IPS DF 19.7 (cell line): ENCODE data around the gene ATP5IF1.

Experiments used
- DNase-seq: peaks from one replicate; pipeline ENCODE4 v3.0.0-alpha.2; 2013; ENCODE audit warnings: low read depth, low spot score

Gene ATP5IF1

DNA sequence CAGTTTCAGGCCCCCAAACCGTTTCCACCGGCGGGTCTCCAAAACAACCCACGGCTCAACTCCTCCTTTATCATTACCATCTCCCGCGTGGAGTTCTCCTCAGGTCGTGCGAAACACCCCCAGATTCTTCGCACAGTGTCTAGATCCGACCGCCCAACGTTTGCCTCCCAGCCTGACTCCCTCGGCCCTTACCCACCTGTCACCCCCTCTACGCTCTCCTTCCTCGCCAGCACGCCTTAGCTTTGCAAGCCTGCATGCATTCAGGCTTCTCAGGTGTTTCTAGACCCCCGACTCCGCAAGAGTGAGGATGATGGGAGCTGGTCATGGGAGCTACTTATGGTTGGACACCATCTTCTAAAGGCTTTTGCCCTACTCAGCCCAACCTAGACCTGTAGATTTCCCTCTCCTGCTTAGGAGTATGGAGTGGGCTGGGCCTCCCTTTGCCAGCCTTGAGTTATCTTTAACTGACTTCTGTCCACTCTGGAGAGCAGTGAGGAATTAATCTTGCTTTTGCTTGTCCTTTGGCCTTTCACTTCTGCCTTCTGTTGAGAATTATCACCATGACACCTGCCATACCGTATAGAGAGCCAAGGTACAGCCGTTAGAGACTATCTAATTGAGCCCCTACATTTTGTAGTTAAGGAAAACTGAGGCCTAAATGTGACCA, 865 bp downstream of the ATP5IF1 start:
- no peak for DNase-seq

DNA sequence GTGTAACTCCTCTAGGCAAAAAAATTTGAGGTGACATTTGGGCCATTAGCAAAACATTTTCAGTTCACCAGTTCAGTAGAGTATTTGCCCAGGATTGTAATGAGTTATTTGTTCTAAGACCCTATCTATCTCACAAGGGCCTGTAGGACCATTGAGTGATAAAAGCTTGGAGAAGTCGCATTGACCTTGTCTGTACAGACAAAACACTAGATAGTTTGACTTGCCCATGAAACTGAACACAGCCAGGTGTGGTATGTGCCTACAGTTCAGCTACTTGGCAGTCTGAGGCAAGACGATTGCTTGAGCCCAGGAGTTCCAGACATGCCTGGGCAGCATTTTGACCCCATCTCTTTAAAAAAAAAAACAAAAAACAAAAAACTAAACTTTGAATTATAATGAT, 3.1 kb downstream of the ATP5IF1 start:
- DNase-seq: no peak

DNA sequence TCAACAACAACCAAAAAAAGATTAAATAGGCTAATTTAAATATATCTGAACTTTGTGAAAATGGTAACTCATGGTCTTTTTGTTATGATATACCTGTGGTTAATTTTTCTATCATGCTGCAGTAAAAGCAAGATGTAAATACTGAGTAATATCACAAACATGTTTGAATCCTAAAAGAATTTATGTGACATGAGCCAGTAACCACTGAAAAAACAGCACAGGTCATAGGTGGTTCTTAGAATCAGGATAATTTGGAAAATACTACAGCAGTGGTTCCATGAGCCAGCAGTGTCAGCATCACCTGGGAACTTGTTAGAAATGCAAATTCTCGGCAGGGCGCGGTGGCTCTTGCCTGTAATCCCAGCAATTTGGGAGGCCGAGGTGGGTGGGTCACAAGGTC, 4.1 kb downstream of the ATP5IF1 start:
- no peak for DNase-seq

DNA sequence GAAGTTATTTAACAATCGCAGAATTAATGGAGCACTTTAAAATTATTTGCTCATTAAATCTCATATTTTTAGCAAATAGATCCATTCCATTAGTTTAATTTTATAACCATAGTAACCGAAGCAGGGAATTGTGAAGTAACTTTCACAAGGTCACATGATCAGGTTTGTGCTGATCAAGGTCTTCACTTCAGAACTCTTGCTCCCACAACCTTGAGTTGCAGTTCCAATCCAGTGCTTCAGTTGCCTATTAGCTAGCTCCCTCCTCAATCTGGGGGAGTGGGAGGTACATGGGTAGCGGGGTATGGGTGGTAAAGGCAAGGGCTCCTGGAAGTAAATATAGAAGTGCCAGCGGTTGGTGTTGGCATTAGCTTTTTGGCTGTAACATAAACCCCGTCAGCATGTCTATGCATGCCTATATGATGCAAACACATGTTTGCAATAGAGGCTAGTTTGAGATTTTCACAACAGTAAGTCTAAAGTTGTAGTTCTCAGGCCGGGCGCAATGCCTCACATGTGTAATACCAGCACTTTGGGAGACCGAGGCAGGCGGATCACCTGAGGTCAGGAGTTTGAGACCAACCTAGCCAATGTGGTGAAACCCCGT, 5.8 kb downstream of the ATP5IF1 start:
- DNase-seq: no peak

DNA sequence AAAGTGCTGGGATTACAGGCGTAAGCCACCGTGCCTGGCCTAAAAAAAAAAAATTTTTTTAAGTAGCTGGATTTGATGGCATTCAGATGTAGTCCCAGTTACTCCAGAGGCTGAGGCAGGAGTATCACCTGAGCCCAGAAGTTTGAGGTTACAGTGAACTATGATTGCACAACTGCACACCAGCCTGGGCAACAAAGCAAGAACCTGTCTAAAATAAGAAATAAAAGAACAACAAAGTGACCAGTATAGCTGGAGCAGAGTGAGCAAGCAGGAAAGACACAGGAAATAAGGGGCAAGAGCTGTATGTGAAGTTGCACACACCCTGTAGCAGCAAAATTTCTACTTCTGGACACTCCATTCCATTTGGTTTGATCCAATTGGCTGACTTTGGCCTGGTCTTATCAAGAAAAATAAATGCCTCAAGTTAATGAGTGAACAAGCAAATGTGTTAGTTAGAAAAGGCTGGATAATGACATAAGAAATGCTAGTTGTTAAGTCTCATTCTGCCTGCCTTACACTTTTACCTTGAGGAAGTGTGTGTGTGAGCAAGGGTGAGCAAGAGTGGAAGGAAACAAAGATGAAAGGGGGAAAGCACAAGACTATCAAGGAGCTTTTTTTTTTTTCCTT, 7.9 kb downstream of the ATP5IF1 start:
- DNase-seq: no peak

DNA sequence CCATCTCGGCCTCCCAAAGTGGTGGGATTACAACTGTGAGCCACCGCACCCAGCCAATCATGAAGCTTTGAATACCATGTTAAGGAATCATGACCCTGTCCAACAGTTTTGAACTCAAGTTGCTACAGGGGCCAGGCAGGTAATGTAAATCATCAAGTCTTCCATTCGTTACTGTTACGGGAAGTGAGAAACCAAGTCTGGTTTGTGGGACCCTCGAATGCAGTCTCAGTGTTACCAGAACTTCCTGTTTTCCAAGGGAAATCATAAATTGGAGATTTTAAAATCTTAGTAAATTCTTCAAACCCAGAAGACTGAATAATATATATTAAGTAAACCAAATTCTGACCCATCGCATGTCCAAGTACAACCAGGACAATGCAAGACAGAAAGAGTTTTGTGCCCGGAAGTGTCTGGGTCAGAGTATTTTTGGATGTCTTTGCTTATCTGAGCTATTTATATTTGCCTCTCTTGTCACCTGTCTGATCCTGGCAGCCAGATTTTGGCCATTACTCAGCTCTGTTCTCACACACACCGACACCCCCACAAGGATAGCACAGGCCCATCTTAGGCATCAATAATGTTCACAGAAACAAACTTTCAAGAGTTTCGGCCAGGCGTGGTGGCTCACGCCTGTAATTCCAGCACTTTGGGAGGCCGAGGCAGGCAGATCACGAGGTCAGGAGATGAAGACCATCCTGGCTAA, 8.8 kb downstream of the ATP5IF1 start:
- DNase-seq: no peak

DNA sequence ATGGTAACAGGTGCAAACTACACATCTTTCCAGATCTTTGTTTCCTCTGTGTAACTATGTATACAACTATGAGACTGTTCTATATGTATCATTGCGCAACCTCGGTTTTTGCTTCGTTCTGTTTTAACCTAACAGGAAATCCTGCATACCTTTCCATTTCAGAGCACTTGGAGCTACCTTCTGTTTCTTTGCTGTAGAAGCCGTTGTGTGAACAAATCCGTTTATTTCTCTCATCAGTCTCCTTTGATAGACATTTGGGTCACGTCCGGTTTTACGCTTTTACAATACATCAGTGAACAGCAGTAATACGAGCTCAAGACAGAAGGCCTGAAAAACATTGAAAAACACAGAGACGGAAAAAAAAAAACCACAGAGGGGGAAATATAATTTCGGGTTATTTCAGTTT, 10.5 kb downstream of the ATP5IF1 start:
- DNase-seq: no peak

DNA sequence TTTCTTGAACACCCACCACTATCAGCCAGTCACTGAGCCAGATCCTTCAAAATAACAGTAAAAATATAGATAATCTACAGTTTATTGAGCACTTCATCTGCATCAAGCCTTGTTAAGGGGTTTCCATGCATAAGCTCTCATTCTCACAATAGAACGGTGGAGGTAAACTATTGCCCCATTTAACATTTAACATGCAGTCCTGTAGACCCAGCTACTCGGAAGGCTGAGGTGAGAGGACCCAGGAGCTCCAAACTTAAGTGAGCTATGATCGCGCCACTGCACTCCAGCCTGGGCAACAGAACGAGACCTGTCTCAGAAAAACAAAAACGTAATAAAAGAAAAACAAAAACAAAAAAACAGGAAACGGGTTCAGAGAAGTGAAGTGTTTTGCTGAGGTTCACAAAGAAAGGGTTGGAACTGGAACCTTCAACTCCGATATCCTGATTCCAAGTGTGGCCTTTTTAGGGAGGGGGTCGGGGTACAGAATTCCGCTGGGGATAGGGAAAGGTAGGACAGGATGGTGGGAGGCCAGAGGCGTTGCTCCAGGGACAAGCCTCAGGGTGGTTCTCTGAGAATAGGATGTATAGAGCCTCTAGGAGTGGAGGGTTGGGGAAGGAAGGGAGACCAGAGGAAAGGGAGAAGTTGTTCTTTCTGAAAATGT, 11.8 kb downstream of the ATP5IF1 start:
- no peak for DNase-seq

DNA sequence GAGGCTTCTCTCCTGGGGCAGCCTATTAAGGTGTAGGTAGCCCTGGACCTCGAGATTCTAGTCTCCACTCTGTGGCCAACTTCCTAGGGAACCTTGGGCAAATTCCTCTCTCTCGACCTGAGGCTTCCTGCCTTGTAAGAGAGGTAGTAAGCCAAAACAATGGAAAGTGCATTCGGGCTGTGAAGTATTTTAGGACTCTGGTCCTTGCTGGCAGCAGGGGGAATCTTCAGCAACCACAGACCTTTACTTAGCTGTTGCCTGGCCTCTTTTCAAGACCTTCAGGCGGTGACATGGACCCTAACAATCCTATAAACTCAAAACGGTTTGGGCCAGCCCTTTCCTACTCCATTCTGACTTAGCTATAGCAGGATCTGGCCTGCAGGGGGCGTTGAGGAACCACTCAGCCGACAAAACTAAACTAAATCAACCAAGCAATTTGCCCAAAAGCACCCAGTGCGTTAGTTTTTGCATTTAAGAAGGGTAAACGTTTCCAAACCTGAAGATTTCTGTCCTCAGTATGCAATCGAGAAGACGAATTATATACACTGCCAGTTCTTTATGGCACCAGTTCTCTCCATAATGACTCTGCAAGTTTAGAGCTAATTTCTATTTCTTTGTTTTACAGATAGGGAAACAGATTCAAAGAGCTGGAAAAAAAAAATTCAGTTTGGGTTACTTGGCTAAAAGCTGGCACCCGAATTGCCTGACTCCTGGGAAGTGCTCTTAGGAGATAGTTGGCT, 12.5 kb downstream of the ATP5IF1 start:
- no peak for DNase-seq

DNA sequence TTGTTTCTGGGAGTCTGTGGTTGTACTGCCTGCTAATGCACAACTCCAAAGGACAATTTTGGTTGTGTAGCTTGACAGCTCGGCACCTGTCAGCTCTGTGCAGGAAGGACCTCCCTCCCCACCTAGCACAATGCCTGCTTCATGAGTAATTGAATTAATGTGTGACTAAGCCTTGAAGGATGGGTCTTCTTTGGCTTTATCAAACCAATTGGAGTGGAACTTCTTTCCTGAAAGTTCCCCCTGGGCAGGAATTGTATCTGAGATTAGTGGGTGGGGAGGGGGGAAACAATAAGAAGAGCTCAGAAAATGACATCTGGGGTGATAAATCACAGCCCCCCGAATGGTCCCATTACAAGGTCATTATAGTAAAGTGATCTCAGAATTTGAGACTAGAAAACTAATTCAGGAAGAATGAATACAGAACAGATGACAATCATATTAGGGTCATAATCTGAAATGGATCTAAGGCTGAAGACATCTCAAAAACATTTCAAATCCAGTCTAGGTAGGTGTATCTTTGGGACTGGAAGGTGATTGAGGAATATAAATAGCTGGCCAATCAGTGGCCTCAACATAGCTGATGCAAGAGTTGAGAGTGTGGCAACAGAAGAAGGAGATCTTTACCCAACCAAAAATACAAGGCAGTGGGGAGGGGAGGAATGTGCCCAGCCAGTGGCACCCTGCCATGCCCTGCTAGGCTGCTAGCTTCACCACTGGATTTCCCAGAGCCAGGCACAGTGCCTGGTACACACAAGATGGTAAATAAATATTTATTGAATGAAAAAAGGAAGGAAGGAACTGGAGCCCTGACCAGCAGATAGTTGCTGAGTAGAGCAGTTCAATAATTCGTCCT, 13.3 kb downstream of the ATP5IF1 start:
- no peak for DNase-seq

DNA sequence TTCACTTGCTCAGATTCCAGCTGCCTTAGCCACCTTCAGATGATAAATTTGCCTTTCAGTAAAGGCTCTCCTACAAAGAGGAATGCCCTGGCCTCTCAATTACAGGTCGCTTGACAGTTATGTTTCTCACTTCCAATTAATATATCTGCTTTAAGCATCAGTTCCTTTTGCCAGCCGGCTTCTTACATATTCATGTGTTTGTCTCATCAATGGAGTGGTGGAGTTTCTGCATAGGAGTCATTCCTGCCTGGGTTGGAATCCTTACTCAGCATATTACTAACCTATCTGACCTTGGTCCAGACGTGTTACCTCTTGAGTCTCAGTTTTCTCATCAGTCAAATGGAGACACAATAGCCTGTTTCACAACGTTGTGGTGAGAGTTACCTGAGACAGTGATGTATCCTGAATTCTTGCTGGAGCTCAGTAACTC, 14.0 kb downstream of the ATP5IF1 start:
- no peak for DNase-seq

DNA sequence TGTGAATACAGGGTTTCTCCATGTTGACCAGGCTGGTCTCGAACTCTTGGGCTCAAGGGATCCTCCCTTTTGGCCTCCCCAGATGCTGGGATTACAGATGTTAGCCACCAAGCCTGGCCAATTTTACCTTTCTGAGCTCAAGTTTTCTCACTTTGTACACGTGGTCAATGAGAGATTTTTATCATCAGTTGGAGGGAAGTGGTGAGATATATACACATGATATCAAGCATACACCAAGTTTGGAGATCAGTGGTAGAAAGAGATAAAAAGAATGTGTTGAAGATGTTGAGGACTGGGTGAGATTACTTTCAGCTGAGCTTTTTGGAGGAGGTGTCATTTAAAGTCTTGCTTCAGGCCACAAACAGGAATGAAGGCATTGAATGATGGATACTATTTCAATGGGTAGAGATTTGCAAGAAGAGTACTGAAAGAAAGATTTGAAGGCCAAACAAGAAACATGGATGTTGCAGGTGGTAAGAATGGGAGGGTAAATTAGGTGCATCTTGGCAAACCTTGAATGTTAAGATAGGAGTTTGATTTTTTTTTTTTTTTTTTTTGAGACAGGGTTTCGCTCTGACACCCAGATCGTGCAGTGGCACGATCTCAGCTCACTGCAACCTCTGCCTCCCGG, 20.4 kb downstream of the ATP5IF1 start:
- DNase-seq: no peak

DNA sequence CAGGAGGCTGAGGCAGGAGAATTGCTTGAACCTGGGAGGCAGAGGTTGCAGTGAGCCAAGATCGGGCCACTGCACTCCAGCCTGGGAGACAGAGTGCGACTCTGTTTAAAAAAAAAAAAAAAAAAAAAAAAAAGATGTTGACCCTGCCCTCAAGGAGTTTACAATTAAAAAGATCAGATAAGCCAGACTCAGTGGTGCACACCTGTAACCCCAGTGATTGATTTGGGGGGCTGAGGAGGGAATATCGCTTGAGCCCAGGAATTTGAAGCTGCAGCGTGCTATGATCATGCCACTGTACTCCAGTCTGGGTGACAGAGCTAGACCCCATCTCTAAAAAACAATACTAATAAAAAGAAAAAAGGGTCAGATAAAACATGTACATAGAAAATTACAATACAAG, 21.8 kb downstream of the ATP5IF1 start:
- DNase-seq: no peak

DNA sequence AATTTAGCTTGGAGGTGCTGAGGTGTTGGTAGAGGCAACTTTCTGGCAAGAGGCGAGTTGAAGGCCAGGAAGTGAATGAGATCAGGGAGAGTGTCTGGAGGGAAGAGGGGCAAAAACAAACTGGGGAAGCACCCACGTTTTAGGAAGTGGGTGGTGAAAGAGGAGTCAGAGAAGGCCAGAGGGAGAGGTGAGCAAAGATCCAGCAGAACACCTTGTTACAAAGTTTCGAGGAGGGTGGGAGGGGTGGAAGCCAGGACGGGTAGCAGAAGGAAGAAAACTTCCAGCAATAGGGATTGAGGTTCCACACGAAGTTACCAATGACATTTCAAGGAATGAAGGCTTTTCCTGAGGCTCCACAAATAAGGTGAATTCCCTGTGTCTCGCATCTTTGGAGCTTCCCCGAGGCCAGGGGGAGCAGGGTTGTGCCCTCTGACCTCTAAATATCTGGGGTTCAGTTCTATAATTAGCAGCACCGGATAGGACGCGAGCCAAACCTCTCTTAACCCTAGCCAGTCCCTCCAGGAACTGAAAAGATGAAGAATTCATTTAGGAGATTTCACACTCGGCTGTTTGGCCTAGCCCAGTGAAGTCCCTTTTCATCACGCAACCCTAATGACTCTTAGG, 22.8 kb downstream of the ATP5IF1 start:
- DNase-seq: no peak

DNA sequence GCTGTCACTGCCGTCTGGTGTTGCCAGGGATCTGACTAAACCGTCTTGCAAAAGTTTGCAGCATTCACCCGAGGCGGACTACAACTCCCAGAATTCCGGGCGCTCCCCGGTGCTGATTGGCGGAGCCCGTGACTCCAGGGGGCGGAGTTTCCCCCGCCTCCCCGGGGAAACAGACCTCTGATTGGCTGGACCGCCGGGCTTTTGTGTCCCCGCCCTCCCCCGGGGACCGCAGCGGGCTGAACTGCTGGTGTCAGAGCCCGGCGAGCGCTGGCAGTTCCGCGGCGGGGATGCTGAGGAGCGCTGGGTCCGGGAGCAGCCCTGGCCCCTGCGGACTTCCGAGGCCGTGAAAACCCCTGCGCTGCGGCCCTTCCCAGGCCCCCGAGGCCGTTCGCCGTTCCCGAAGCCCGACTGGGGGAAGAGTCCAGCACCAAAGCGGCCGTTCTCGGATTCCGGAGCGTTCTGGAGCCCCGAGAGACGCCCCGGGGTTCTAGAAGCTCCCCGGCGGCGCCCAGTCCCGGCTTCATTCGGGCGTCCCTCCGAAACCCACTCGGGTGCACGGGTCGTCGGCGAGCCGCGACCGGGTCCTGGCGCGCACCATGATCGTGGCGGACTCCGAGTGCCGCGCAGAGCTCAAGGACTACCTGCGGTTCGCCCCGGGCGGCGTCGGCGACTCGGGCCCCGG, 23.5 kb downstream of the ATP5IF1 start, which contains the start of gene SESN2:
SESN2 (plus strand) TSS at position 267 of the 682 bp plus-strand sequence; CDS start at position 597, 330 bp downstream.
- peak; percentile 88 for DNase-seq

DNA sequence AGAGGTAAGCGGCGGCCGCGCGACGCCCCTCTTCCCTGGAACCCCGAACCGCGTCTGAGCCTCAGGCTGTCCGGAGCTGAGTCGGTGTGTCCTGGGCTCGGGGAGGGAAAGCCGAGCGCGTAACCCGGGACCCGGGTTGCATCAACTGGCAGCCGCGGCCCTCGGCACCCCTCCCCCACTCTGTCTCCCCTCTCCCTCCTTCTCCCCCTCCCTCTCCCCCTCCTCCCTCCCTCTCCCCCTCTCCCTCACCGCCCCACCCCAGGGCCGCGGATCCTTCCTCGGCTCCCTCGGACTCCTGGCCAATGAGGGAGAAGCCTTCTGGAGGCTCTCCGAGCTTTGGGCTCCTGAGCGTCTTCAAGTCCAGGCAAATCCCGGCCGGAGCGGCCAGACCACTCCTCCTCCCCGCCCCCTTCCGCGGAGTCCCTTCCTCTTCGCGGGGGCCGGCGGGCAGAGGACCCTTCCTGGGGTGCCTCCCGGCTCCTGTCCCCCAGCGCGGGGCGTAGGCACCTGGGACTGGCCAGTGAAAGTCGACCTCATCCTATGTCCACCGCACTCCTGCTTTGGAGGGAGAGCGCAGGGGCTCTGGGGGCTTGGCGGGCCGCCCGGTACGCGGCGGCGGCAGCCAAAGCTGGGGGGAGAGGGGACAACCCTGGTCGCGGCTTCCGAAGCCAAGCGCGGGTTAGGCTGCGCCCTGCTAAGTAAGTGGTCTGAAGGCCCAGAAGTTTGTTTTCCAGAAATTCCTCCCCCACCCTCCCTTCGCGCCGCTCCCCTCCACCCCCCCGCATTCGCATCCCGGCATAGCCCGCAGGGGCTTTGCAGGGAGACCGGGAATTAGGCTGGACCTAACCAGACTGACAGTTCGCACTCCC, 24.2 kb downstream of the ATP5IF1 start:
- peak; percentile 80 for DNase-seq

DNA sequence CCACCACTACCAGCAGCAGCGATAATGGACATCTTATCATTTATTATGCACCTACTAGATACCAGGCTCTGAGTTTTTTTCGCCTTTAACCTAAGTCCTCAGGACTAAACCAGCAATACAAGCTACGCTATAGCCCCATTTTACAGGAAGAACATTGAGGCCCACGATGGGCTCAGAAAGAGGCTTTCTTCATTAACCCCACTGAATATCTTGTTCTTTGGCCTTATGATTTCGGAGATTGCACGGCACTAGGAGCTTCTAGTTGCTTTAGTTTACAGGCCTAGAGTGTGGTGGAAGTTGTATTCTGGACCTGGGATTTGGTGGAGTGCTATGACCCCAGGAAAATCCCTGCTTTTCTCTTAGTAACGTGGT, 24.9 kb downstream of the ATP5IF1 start:
- DNase-seq: no peak

DNA sequence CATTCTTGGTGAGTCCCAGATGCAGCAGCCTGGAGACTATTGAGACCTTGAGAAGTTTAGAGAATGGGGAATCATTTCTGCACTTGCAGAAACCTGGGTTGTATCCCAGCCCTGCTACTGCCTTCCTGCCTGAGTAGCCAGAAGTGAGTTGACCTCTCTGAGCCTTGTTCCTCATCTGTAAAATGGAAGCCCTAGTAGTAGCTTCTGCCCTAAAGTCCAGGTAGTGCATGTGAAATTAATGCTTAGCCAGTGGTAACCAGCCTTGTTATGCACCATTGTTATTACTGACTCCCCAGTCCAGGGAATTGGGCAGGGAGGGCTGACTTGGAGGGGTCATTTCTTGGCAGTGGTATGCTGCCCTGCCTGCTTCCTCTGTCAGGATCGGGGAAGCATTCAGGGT, 29.0 kb downstream of the ATP5IF1 start:
- DNase-seq: no peak
